HT-29 (cell line): Measurements from ENCODE around the gene CCL21. TPM values are rescaled to one million over a fixed set of nuclear protein-coding genes. Genes with fewer than 3 reads are reported as not detected.

Experiments
- DNase-seq: peaks from one replicate; pipeline ENCODE4 v3.0.0-alpha.2; 2015; ENCODE audit warnings: low spot score
- total RNA-seq: library from RNA; depleted of rRNA; stranded (reverse); fragments of >200 nt; shearing (Covaris generic); gene quantifications from 2 replicates; pipeline ENCODE4 v1.2.3, GENCODE V29; 2014

The CCL21 gene
- total RNA-seq, 1 experiment from 2014 or later: not detected

GRCh38 chr9:34709196-34709978 is 549 bp downstream of the CCL21 start:
- no peak for DNase-seq

GRCh38 chr9:34707130-34707529 is 2.8 kb downstream of the CCL21 start:
- DNase-seq: no peak

GRCh38 chr9:34701769-34702736 is 7.9 kb downstream of the CCL21 start:
- DNase-seq: peak; percentile 77

- DNase-seq: peak; percentile 44
Observed at GRCh38 chr9:34701023-34701768, 8.7 kb downstream of the CCL21 start.

GRCh38 chr9:34694811-34695210 is 15.1 kb downstream of the CCL21 start:
- no peak for DNase-seq

GRCh38 chr9:34693560-34693959 is 16.4 kb downstream of the CCL21 start:
- DNase-seq: no peak

- DNase-seq: no peak
Observed at GRCh38 chr9:34691936-34692315, 18.0 kb downstream of the CCL21 start.

- DNase-seq: no peak
Observed at GRCh38 chr9:34690983-34691935, 18.7 kb downstream of the CCL21 start, which contains the start of gene CCL19. Gene CCL19 (minus strand): TSS chr9:34691276. CDS start chr9:34691139, 137 bp downstream.

- DNase-seq: no peak
Observed at GRCh38 chr9:34689512-34689911, 20.4 kb downstream of the CCL21 start.

GRCh38 chr9:34689116-34689470 is 20.8 kb downstream of the CCL21 start:
- DNase-seq: no peak

- DNase-seq: no peak
Observed at GRCh38 chr9:34688329-34689115, 21.4 kb downstream of the CCL21 start.

- no peak for DNase-seq
Observed at GRCh38 chr9:34687276-34688030, 22.5 kb downstream of the CCL21 start.

- DNase-seq: no peak
Observed at GRCh38 chr9:34686732-34687131, 23.2 kb downstream of the CCL21 start.

GRCh38 chr9:34686231-34686630 is 23.7 kb downstream of the CCL21 start:
- DNase-seq: no peak

GRCh38 chr9:34685591-34685990 is 24.3 kb downstream of the CCL21 start:
- DNase-seq: no peak

- DNase-seq: no peak
Observed at GRCh38 chr9:34684816-34685215, 25.1 kb downstream of the CCL21 start.

- no peak for DNase-seq
Observed at GRCh38 chr9:34684145-34684544, 25.8 kb downstream of the CCL21 start.

GRCh38 chr9:34675869-34676268 is 34.1 kb downstream of the CCL21 start:
- no peak for DNase-seq
